GM12892 (cell line): ENCODE measurements around the gene PDZD7.

Experiments
- POLR2A ChIP-seq: IDR thresholded peaks from 2 replicates; pipeline ENCODE4 v1.6.1; 2011; ENCODE audit warnings: low read depth, low read length, control low read depth
- POLR2AphosphoS5 ChIP-seq: IDR thresholded peaks from 2 replicates; pipeline ENCODE4 v1.6.1; 2011; ENCODE audit warnings: low read depth, low read length, control low read depth

DNA sequence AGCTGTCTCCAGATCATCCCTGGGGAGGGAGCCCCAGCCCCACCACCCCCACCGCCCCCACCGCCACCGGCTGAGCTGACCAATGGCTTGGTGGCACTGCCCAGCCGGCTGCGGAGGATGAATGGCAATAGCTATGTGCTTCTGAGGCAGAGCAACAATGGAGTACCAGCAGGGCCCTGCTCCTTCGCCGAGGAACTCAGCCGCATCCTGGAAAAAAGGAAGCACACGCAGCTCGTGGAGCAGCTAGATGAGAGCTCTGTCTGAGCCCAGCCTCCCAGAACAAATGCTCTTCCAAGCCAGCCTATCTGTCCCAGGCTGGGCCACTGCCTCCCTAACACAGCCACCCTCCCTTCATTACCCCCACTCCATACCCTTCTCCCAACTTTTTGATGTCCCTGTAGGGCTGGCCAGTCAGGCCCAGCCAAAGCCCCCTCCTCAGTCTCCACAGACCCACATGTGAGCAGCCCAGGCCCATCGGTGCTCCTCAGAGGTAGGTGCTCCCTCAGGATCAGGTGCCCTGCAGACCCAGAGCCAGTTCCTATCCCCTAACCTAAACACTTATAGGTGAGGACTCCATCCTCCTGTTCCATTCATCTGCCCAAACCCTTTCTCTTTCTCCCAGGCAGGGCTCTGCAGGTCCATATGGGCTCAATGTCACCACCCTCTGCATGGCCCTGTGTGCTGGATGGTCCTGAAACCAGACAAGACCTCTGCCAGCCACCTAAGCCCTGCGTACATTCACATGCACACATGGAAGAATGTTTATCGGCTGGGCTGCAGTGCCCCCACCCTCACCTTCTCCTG, 46.9 kb downstream of the PDZD7 start:
- TF ChIP-seq POLR2AphosphoS5 (no peak), POLR2A (no peak)
